NCI-H1048 (cell line): ENCODE measurements around the gene KDM4C.

Source experiments
- DNase-seq: peaks from one replicate; lab custom pipeline; 2025; lab: John Stamatoyannopoulos, UW

KDM4C gene

DNA sequence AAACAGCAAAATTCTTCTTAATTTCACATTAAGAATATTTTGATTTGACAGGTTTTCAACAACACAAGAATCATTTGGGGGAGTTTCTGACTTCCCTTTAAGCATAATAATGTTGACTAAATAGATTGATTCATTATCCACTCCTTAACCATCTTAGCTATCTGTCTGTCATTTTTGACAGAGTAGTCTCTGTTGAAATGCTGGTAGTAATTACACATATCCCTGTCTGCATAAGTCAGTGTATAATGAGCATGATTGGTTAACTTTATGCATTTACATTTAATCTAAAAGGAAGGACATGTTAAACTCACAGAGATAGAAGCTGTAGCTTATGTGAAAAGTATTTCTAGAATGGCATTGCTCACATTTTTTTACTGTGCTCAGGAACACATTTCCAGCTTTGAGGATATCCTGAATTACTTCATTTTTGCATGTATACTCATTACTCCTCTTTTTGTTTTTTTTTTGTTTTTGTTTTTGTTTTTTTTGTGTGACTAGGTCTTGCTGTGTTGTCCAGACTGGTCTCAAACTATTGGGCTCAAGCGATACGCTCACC, 385.9 kb downstream of the KDM4C start:
- DNase-seq, result no peak

DNA sequence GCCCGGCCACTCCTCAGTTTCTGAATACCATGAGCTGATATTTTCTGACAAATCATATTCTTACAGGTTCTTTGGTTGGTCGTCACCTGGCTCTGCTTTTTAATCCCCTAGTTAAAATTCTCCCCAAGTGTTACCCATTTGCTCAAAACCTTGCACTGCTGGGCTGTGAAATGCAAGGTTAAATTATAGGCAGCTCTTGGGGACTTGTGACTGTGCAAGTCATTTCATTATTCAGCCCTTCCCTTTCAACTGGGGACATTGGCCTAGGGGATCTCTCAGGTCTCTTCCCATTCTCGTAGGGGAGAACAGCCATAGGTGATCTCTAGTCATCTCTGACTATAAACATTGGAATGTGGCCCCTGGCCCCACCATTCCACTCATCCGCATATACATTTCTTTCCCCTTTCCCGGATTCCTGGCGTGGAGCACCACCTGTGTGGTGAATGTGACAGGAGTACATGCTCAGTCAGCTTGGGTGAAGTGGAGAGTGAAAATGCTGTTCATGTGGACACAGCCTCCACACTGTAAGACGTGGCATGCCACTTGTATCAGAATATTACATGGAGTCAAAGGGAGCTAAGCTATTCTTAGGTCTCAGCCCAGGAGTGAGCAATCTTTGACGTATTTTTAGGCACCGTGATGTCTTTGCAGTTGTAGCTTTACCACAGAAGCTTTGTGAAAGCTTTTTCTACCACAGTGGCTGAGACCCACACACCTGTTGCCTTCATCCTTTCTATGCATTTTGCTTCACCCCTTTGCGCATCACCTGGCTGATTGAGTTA, 386.7 kb downstream of the KDM4C start:
- no peak for DNase-seq

DNA sequence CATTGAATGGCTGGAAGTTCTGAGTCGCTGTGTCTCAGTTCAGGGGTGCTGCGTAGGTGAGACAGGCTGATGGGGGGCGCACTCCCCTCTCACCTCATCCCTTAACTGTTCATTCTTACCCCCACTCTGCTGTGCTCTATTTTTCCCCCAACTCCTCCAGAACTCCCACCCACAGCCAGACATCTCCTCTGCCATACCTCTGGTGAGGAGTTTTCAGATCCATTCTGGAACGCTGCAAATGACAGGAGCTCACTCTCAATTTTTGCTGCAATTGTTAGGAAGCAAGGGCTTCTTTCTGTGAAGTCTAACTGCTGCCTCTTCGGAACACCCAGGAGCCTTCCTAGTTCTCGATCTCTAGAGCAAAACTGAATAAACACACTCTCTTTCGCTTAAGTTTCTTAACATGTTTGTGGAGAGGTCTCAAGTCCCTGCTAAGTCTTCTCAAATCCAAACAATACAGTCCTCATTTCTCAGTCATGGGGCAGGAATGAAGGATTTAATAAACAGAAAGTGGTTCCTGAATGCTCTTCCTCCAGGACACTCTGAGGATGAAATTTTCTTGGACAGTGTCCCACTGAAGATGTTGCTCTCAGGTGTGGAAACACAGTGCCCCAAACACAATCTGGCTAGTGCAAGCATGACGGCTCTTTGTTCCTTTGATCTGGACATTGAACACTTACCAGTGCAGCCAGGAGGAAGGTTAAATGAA, 387.7 kb downstream of the KDM4C start:
- no peak for DNase-seq

DNA sequence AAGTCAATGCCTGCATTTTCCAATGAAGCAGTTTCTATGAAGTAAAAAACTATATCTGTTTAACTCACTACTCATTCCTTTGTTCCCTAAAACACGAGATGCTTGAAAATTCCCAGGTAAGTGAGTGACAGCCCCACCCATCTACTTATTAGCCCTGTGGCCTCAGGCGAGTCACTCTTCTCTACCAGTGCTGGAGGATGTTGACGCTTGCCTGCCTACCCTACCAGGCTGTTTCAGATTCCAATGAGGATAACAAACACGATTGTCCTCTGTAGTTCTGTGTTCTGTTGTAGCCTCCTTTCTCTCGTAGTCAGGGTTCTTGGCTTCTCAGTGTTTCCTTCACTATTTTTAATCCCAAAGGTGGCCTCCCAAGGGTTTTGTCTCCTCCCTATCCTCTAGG, 388.8 kb downstream of the KDM4C start:
- DNase-seq, result no peak

DNA sequence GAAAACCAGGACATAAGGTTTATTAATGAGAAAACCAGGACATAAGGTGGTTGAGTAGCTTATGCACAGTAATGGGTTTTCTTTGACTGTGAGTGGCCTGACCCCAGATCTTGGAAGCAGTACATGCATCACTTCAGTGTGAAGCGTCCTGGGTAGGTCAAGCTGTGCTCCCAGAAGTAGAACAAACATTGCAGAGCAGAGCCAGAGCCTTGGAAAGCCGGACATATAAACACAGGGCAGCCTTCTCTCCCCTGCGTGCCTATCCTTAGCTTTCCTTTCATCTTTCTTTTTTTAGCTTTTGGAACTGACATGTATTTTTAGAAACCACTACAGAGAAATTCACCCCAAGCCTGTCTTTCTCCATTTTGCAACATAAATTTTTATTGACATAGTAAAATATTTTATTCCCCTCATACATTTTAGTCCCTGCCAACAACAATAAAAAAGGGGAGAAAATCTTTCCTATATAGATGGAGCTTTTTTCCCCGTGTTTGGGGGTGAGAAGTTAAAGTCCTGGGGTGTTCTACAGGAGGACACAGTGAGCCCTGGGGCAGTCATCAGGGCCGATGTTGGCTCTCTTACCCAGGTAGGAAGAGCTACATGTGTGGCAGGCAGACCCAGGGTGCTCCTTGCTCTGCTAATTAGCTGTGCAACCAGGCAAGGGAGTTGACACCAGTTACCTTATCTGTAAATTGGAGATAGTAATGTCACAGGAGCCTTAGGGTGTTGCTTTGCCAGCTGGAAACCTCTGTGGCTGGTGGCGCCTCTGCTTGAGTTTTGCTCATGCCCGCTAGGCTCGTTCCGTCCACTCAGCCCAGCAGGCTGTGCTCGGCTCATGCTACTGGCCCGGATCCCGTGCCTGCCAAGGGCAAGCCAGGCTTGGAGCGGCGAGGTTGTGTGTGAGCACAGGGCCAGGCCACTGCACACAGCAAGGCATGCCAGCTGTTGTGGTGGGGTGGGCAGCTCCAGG, 389.6 kb downstream of the KDM4C start:
- no peak for DNase-seq

DNA sequence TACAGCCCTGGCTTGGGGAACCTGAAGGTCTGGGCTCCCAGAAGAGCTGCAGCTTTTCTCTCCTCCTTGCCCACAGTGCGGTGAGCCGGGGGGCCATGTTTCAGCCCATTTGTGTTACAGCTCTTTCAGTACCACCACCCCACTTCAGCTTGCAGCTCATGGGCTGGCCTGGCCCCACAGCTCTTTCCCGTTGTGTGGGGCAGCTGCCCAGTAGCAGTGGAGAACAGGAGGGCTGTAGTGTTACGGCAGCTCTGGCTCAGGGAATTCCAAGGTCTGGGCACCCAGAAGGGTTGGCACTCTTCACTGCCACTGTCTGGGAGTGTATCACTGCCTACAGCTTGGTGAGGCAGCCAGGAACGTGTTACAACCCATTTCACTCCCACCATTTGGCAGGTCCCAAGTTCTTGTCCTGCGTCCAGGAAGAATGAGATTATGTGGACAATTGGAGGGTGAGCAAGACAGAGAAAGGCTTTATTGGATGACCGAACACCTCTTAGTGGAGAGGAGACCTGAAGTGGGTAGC, 390.5 kb downstream of the KDM4C start:
- no peak for DNase-seq

DNA sequence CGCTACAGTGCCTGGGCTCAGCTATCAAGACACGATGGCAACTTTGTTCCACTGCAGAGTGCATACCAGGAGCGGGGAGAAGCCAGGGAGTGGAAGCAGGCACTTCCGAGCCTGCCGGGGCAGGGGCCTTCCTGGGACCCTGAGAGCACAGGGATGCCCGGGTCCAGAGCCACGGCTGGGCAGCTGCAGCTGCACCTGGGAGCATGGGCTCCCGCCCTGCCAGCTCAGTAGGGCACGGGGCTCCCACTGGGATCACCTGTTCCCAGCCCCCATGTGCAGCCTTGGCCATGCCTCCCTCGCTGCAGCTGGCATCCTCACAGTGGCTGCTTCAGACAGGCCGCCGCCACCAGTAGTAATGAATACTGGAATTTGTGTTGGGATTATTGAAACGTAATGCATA, 391.5 kb downstream of the KDM4C start:
- no peak for DNase-seq

DNA sequence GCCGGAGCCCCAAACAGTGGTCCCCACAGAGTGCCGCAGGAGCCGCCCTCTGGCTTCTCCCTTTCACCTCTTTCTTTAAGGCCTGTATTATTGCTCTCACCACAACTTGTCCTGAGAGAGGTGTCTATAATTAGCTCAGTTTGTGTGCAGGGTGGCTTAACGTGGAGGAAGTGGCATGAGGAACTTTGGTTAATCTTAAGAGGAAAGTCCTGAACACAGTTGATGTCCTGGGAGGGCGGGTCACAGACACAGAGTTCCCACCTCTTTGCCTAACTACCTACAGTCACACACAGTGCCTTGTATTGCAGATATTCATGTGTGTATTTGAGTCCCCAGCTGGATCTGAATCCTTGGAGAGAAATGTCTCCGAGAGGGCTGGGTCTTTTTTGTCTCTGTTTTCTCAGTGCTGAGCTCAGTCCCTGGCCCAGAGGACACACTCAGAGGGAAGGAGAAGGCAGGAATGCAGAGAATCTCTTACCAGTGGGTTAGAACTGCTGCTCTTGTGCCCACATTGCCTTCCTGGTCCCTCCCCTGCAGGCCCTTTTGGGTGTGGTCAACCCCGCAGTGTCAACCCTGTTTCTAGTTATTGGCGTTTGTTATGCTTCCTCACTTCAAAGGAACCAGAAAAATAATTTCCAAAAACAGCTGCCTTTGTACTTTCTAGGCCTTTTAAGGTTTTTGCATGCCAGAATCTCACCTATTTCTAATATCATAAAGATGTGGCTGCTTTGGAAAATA, 392.5 kb downstream of the KDM4C start:
- DNase-seq, result no peak

DNA sequence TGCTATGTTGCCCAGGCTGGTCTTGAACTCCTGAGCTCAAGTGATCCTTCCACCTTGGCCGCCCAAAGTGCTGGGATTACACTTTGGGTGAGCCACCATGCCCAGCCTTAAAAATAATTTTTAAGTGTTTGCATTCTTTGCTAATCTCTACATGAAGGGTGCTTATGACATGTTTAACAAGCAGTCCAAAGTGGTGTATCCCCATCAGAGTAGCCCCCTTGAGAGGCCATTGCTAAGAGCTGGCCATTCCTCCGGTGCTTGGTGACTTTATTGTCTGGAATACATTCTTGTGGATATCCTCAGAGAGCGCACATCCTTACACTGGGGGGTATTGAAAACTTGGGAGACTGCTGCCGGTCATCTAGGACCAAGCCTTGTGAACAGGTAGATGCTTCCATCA, 395.4 kb downstream of the KDM4C start:
- no peak for DNase-seq

DNA sequence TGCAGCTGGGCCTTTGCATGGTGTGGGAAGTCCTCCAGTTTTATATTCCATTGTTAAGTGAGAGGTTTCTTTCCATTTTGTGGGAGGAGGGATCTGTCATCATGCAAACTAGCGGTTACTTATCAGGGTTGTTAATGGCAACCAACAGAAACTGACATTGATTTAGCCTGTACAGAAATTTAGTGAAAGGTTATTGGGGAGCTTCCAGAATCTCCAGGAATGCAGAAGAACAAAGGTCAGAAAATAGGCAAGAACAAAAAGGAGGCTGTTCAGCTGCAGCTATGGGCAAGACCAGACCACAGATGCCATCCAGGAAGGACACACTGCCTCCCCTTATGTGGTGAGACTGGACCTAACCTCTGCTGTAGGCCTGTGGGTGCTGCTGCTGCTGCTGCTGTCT, 395.8 kb downstream of the KDM4C start:
- peak; percentile 70 for DNase-seq

DNA sequence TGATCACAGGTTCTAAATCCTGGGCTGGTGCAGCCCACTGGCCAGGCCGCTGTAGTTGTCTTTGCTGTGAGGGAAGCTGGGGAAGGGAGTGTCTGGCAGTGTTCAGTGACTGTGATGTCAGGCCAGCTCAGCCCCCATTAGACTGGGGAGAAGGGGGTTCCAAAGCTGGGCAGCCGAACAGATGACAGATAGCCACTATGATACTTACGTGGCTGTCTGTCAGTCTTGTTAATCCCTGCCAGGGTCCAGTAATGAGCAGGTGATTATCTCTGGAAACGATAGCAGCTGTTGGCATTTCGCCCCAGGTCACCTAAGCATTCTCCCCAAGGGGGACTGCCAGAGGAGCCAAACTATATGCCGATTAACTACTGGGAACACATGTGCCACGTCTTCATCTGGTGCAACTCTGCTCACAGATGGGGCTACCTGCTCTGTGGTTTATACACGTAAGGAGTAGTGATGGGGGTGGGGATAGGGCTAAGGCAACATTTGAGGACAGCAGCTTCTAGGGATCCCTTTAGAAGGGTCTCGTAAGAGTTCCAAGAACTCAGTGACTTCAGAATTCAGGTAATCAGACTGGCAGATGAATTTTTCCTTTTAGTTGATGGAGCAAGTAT, 396.3 kb downstream of the KDM4C start:
- no peak for DNase-seq

DNA sequence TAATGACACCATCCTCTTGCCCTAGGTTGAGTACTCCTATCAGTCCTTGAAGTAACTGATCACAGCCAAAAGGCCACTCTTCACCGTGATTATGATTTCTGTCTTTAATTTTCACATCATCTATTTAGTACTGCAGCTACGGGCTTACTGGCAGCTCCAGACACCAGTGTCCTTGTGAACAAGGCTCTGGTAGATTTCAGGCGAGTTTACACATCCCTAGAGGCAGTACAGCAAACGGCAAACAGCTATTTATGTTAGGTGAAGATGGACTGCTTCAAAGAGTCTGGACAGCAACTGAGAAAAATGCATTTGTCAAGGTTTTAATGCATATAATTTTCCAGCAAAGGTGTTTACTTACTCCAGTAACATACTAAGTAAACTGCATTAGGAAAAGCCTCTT, 396.9 kb downstream of the KDM4C start:
- no peak for DNase-seq

DNA sequence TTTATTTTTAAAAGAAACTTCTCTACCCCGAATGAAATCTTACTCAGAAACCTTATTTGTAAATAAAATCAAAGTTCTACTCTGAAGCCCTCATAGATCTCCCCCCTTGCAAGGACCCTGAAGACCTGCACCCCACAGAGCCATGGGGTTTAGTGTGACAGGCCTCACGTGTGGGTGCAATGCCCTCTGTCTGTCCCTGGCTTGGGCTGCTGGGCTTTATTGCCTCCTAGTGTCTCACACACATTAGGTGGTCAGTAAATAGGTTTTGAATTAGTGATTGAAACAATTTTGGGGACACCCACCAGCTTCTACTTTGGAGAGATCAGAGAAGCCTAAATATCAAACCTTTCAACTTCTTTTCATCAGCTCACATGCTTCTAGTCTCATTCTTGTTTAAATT, 403.7 kb downstream of the KDM4C start:
- DNase-seq, result no peak

DNA sequence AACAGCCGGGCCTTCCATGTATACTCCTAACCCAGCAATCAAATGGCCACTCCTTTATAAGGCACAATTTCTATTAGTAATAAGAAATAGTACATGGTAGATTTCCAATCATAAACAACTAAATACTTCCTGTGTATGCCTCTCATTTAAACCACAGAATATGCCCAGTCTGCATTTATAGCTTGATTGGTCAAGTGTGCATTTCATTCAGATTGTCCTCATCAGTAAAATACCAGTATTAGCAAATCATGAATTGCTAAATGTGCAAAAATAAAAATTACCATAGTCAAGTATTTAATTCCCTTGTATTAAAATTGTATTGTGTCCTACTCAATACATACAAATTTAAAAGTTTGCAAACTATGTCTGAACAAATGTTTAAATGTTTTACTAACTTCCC, 406.2 kb downstream of the KDM4C start:
- no peak for DNase-seq

DNA sequence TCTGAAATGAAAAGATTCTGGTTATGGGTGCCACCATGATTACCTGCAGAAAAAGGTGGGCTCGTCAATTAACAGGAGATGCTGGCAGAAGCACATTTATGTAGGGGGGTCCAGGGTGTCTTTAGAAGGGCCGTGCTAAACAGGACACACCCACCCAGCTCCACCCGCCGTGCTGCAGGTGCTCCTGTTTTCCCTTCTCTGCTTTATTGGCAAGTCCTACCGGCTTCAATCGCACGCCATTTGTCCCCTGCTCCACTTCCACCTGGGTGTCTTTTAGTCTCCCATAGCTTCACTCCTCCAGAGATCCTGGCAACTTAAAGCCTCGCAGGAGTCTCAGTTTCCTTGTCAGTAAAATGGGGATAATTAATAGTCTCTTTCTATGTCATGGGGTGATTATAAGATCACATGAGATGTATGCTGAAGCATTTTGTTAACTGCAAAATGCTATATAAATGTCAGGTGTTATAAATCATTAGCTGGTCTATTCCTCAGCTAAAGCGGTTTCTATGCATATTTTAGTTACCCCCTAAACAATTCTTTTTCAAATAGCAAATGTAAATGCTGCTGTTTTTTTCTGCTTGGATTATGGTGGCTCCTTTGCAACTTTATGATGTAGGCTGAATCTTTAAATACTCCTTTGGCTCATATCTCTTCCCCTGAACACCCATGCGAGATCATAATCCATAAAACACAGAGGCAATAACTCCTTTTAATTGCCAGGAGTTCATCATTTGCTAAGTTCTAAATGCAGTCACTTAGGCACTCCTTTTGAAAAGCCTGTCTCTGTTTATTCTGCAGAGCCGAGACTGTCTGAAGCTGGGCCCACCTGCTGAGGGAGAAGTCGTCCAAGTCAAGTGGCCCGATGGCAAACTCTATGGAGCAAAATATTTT, 406.9 kb downstream of the KDM4C start:
- DNase-seq, result no peak

DNA sequence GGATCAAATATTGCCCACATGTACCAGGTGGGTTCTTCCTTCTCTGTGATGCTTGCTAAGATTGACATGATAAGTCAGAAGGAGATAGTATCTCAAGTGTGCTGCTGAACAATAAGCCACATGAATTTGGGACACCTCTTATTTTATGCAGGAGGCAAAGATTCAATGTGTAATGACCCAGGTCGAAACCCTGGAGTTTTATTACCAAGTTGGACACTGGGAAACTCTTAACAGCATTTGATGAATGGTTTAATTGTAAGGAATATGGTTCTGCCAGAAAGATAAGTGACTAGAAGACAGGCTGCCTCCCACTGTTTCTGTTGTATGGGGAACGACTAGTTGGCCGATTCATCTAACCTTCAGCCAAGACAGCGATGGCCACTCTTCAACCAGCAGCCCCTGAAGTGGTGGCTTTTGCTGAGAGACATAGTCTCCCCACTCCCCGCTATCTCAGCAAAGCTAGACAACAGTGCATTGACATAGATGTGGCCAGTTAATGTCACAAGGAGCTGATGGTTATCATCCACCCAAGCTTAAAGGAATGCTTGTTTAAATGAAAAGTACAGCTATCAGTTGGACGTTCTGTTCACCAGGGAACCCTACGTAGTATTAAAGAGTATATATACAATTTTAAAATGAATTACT, 407.7 kb downstream of the KDM4C start:
- no peak for DNase-seq

DNA sequence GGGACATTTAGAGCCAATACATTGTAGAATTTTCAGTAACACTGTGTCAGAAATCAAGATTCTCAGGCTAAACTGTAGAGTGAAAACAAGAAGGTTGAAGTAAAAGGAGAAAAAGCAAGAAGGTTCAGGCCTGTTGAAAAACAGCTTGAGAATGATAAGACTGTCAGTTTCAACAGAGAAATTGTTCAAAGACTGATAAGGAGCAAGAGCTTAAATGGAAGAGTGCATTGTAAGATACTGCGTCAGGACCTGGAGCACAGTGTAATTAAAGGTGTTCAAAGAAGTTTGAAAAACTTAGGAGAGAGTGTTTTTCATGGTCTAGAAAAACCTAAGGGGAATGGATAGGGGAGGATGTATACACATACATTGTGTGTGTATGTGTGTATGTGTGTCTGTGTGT, 408.3 kb downstream of the KDM4C start:
- no peak for DNase-seq

DNA sequence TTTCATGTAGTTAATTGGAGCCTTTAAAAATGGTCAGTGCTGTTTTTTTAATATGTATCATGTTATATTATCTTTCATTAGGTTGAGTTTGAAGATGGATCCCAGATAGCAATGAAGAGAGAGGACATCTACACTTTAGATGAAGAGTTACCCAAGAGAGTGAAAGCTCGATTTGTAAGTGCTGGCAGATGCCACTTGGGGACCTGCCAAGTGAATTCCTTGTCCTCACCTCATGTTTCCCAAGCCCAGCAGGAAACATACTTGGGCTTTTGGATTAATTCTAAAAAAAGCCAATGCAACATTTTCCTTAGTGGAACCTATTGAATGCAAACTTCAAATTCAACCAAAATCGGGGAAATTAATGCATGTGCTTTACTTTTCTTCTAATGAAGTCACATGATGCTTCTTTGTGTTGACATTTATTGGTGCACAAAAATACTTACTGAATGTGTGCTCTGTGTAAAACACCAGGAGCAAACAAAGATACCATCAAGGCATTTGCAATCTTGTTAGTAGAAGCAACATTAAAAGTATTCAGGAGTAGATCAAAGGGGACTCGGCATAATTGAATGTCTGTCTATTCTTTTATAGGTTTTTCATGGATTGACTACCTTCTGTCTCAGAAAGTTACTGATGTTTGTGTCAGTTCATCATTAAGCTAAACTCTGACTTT, 412.1 kb downstream of the KDM4C start:
- no peak for DNase-seq
